Measurements from ENCODE around the gene ELAVL3.
"Not testable (repeated sequence)": the region's sequence is repeated elsewhere in the genome, so short reads cannot be mapped to it uniquely, and the experiment has no call there.

ELAVL3 gene

GRCh38 chr19:11486661-11487503 is 6.0 kb upstream of the ELAVL3 start:
- DNase-seq (ENCODE audit: low spot score): no peak

GRCh38 chr19:11485245-11485837 is 4.5 kb upstream of the ELAVL3 start:
- DNase-seq (ENCODE audit: low spot score): peak; percentile 58

DNA sequence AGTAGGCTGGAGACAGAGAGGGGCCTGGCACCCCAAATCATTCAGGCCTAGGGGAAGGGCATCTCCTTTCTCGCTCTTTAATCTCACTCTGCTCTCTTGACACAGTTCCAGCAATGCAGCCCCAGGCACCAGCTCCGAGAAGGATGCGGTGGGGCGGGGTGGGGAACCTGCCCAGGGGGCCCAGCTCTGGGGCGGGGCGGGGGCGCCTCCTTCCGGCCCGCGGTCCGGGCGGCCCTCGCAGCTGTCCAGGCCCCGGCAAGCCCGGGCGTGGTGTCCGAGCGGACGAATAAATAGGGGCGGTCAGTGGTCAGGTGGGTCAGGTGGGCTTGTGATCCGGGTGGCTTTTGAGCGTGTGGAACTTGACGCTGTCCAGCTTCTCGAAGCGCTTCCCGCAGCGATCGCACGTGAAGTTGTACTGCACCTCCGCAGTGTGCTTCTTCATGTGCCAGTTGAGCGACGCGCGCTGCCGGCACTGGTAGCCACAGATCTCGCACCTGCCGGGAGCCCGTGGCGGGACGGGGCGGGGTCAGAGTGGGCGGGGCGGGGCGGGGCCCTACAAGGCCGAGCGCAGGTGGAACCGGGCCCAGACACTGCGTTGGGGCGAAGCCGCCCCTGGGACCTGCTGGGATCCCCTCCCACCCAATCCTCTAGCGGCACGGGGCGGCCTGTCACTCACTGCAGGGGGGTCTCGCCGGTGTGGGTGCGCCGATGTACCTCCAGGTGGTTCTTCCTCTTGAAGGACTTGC is 2.7 kb upstream of the ELAVL3 start:
- DNase-seq (ENCODE audit: low spot score): no peak

DNA sequence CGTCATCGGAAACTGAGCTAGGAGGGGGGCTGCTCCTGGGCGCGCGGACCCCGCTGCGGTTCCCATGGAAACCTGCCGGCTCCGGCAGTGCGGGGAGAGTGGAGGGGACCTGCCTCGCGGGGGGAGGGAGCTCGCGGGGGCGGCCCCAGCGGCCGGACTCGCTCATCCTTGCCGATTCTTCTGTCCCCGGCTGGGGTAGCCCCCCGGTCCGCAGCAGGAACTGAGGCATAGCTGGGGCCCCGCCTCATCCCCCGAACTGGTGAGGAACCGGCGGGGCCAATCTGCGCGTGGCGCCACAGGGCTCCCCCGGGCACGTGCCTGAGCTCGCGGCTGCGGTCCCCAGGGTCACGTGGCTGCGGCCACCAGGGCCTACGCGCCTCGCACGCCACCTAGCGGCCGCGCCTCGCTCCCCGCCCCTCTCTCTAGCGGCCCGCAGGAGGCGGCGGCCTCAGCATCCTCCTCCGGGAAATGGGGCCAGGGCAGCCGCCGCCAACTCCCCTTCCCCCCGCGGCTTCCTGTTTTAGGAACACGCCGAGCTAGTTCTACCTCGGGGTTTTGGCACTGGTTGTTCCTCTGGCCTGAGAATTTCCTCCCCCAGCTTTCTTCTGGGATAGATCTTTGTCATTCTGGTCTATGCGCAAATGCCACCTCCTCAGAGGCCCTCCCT is 1.7 kb upstream of the ELAVL3 start:
- DNase-seq (ENCODE audit: low spot score): peak; percentile 84

DNA sequence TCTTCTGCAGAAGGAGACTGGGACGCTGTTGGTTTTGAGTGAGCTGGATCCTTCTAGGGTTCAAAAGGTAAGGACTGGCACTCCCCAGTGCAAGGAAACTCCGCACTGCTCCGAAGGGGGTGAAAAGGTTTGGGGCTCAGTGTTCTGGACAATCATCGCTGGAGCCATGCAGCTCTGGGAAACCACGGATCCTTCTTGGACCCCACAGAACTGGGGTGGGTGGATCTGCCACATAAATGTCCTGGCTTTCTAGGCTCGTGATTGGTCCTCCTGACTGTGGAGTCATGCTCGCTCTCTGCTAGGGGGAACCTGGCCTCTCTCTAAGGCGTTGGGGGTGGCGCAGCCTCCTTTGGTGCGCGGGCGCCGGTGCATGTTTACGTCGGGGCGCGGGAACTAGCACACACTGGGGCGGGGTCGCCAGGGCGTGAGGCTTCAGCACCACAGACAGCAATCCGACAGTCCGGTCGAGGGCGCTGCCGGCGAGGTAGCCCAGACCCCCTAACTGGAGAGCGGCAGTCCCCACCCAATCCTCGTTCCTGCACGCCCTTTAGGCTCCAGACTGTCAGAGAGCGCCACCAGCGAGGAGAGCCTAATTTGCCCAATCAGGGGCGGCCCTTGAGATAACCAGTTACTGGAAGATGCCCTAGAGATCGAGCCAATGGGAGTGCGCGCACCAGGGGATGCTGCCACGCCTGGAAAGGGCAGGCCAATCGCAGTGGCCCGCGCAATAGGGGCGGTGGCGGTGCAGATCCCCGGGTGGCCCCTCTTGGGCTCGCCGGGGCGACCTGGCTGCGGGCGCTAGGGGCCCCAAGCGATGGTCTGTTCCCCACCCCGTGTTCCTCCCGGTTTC is 913 bp upstream of the ELAVL3 start:
- DNase-seq (ENCODE audit: low spot score): peak; percentile 99

DNA sequence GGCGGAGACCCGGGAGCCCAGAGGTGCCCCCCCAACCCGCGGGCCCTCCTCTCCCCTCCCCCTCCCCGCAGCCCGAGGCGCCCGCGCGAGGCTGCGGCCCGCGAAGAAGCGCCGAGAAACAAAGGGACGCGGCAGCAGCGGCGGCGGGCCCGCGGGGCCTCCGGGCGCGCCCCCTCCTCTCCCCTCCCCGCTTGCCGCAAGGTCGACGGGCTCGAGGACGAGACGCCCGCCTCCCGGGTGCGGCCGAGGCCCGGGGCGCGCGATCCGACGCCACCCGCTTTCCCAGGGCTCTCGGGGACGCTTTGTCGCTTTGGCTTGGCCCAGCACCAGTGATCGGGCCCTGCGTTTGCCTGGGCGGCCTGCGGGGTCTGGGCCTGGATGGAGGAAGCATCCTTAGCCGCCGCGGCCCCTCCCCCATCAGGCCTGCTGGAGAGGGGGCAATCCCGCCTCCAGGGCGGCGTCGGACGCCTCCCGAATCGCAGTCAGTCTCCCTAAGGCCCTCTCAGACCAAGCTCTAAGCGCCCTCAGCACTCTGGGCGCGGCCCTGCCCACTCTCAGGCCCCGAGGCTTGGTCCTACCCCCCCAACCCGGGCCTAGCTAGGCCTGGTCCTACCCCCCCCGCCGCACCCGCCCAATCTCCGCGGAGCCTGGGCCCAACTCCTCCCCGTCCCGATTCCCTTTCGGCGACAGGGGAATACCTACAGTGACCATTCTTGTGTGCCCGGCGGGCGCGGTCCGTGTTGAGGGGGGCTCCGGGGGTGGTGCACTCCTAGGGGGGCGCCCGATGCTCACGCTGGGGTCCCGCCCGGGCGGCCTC is 740 bp downstream of the ELAVL3 start:
- DNase-seq (ENCODE audit: low spot score): no peak

- DNase-seq (ENCODE audit: low spot score): peak; percentile 58
Observed at GRCh38 chr19:11479090-11479897, 1.6 kb downstream of the ELAVL3 start.

- no peak for DNase-seq (ENCODE audit: low spot score)
Observed at GRCh38 chr19:11478167-11479089, 2.4 kb downstream of the ELAVL3 start.

- DNase-seq (ENCODE audit: low spot score): peak; percentile 67
Observed at GRCh38 chr19:11475861-11476260, 5.0 kb downstream of the ELAVL3 start.

GRCh38 chr19:11475343-11475742 is 5.5 kb downstream of the ELAVL3 start:
- DNase-seq (ENCODE audit: low spot score): not testable (repeated sequence)

- no peak for DNase-seq (ENCODE audit: low spot score)
Observed at GRCh38 chr19:11473725-11474124, 7.1 kb downstream of the ELAVL3 start.

DNA sequence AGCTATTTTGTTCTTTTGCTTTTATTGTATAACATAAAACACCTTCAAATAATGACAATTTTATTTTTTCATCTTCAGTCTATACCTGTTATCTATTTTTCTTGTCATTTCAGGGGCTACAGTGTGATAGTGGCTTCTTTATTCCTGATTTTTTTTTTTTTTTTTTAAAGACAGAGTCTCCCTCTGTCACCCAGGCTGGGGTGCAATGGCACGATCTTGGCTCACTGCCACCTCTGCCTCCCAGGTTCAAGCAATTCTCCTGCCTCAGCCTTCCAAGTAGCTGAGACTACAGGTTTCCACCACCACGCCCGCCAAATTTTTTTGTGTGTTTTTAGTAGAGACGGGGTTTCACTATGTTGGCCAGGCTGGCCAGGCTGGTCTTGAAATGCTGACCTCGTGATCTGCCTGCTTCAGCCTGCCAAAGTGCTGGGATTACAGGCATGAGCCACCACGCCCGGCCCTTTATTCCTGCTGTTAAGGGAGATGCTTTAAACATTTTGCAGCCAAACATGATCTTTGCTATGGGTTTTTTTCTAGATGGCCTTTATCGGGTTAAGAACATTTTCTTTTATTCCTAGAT is 12.5 kb downstream of the ELAVL3 start:
- DNase-seq (ENCODE audit: low spot score): not testable (repeated sequence)

GRCh38 chr19:11465600-11465999 is 15.2 kb downstream of the ELAVL3 start:
- no peak for DNase-seq (ENCODE audit: low spot score)

DNA sequence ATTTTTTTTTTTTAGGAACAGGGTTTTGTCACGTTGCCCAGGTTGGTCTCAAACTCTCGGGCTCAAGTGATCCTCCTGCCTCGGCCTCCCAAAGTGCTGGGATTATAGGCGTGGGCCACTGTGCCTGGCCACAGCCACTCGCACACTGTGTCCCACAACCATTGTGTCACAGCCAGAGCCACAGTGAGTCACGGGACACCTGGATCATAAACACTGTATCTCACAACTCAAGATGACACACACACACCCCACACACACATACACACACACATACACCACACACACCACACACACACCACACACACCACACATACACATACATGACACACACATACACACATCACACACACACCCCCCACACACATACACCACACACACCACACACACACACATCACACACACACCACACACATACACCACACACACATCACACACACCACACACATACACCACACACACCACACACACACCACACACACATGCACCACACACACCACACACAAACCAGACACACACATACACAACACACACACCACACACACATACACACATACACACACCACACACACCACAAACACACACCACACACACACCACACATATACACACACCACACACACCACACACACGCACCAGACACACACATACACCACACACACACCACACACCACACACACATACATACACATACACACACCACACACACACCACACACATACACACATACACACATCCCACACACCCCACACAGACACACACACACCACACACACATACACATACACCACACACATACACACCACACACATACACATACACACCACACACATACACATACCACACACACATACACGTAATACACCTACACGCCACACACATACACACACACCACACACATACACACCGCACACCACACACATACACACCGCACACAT is 16.2 kb downstream of the ELAVL3 start:
- DNase-seq (ENCODE audit: low spot score): no peak

- no peak for DNase-seq (ENCODE audit: low spot score)
Observed at GRCh38 chr19:11463391-11463790, 17.5 kb downstream of the ELAVL3 start.

GRCh38 chr19:11461453-11461852 is 19.4 kb downstream of the ELAVL3 start:
- DNase-seq (ENCODE audit: low spot score): no peak

- DNase-seq (ENCODE audit: low spot score): no peak
Observed at GRCh38 chr19:11460207-11460606, 20.6 kb downstream of the ELAVL3 start.

Data from cerebellar cortex (tissue), 1 donor.